CD4-positive, alpha-beta T cell treated with Interferon gamma for 1 hour (primary cell): ENCODE results near the gene PTTG1.

ENCODE experiments used
- DNase-seq: peaks from one replicate; pipeline ENCODE4 v3.0.0-alpha.2; 2020

Gene PTTG1

DNA sequence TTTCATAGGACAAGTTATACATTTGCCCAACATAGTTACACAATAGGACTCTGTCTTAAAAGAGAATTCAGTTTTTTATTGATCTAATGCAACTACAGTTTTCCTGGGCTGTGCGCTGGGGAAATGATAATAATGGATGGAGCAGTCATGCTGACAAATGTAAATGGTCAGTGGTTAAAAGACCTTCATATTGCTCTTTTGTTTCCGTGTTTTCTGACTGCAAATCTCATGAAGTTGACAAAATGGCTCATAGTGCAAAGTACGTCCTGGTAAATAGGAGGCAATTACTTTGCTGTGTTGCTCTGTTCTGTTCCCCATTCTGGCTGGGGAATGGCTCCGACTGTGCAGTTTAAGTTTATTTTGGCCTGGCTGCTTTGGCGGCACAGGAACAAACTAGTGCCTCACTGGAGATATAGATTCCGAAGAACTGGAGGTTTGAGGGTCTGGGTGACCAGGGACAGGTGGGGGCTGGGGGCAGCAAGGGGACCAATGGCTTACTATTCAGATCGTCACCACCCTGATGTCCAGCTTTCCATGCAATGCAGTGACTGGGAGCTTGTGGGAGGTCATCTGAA lies 54.3 kb downstream of the PTTG1 start:
- no peak for DNase-seq

DNA sequence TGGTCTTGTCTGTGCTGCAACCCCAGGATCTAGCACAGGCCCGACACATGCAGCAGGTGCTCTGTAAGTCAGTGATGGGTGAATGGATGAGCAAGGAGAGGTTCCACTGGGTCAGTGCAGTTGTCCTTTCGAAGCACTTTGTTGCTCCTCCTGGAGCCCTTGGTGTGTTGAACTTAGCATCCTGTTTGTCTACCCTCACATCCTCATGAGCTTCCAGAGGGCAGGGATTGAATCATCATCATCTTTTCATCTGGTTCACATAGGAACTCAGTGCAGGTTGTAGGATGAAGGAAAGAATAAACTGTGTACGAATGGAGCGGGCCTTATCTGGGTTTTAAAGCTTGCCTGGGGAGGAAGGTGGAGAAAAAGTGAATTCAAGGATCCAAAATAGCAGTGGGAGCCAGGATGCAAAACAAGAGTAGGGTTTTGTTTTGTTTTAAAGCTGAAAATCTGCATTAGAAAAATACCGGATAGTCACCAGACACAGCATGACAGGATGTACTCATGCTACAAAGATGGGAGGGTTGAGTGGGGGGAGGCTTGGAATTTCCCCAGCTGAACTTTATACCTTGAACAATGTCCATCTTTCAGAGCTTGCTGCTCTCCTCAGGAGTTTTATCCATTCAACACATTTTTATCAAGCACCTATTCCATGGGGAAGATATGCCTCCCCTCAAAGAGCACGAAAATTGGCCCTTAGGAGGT lies 55.8 kb downstream of the PTTG1 start:
- peak; percentile 6 for DNase-seq

DNA sequence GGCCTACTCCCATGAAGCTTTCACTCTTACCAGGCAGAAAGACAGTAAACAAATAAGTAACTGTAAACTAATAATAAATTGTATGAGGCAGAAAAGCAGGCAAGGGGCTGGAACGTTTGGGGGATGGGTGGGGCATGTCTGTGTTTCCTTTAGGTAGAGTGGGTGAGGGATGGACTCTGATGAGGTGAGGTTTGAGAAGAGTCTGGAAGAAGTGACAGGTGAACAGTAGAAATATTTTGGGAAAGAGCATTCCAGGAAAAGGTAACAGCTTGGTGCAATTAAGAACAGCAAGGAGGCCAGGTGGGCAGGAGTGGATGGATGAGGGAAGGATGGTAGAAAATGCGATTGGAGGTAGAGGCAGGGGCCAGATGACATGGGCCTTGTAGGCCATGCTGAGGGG lies 56.5 kb downstream of the PTTG1 start:
- DNase-seq, result no peak
